T-helper 2 cell treated with Interferon-gamma antibody and Interleukin-4, amounts not matched to agents 5 μg/mL and 100 μg/mL, for 36 hours (primary cell): ENCODE measurements around the gene PLA2R1.

Experiments used
- DNase-seq: peaks from one replicate; pipeline ENCODE4 v3.0.0; 2021; ENCODE audit warnings: low spot score
- H3K27ac Mint-ChIP-seq: one replicate; pipeline ENCODE4 v1.8.0; 2021; ENCODE audit warnings: mild to moderate bottlenecking, mixed read lengths
- H3K27me3 Mint-ChIP-seq: one replicate; pipeline ENCODE4 v1.8.0; 2021; ENCODE audit warnings: low read depth, mixed read lengths
- H3K36me3 Mint-ChIP-seq: one replicate; pipeline ENCODE4 v1.8.0; 2021; ENCODE audit warnings: low read depth, mixed read lengths
- H3K4me1 Mint-ChIP-seq: one replicate; pipeline ENCODE4 v1.8.0; 2021; ENCODE audit warnings: low read depth, mixed read lengths
- H3K4me3 Mint-ChIP-seq: one replicate; pipeline ENCODE4 v1.8.0; 2022; ENCODE audit warnings: mild to moderate bottlenecking, moderate library complexity, mixed read lengths
- H3K9me3 Mint-ChIP-seq: one replicate; pipeline ENCODE4 v1.8.0; 2021; ENCODE audit warnings: mixed read lengths

The PLA2R1 gene

DNA sequence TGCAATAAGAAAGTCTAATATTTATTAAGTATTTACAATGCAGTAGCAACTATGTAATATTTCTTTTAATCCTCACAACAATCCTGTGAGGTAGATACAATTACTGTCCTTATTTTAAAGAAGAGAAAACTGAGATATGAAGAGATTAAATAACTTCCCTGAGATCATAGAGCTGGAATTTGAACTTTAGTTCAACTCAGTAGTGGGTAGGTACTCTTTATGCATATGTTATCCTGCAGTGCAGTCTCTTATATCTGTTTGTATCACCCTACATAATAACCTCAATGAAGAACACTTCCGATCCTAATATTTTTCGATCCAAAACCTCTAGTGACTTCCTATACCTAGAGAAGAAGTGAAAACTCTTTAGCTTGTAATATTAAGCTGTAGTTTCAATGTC lies 64.2 kb downstream of the PLA2R1 start:
- no peaks in the 10 kb centered on the region for H3K4me1 Mint-ChIP-seq
- DNase-seq: no peak
- no peaks in the 10 kb centered on the region for H3K9me3 Mint-ChIP-seq
- no peak overlapping the region for H3K4me3 Mint-ChIP-seq
- peaks cover 20% of the 10 kb centered on the region for H3K27me3 Mint-ChIP-seq
- no peak overlapping the region for H3K27ac Mint-ChIP-seq
- no peaks in the 10 kb centered on the region for H3K36me3 Mint-ChIP-seq

DNA sequence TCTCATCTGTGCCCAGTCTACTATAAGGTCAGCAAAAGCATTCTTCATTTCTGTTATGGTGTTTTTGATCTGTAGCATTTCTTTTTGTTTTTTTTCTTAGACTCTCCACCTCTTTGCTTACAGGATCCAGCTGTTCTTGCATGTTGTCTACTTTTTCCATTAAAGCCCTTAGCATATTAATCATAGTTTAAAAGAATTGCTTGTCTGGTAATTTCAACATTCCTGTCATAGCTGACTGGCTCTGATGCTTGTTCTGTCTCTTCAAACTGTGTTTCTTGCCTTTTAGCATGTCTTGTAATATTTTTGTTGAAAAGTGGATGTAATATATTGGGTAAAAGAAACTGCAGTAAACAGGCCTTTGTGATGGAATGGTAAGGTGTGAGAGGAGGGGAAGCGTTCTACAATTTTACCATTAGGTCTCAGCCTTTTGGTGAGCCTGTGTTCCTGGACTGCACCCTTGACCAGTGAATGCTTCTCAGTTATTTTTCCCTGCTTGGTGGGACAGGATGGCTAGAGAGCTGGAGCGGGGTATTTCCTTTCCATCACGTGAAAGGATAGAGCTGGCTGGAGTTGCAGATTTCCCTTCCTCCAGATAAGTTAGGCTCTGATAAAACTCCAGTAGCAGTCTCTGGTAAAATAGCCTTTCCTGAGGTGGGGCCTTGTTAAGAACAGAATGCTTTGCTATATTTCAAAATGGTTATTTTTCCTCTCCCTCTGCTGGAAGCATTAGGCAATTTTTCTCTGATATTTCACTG lies 65.4 kb downstream of the PLA2R1 start:
- no peaks in the 10 kb centered on the region for H3K4me1 Mint-ChIP-seq

GRCh38 chr2:159995038-159995437 lies 67.4 kb downstream of the PLA2R1 start:
- Mint-ChIP-seq H3K27me3 (peaks cover 16% of the 10 kb centered on the region), H3K27ac (no peak overlapping the region), H3K4me1 (no peaks in the 10 kb centered on the region), H3K4me3 (no peak overlapping the region), H3K36me3 (no peaks in the 10 kb centered on the region), H3K9me3 (no peaks in the 10 kb centered on the region)
- DNase-seq: no peak

More for the DNA sequence above, 65.4 kb downstream of the PLA2R1 start:
- no peaks in the 10 kb centered on the region for H3K36me3 Mint-ChIP-seq
- no peak overlapping the region for H3K4me3 Mint-ChIP-seq
- no peak for DNase-seq
- H3K27me3 Mint-ChIP-seq: peaks cover 17% of the 10 kb centered on the region
- no peak overlapping the region for H3K27ac Mint-ChIP-seq
- H3K9me3 Mint-ChIP-seq: no peaks in the 10 kb centered on the region

DNA sequence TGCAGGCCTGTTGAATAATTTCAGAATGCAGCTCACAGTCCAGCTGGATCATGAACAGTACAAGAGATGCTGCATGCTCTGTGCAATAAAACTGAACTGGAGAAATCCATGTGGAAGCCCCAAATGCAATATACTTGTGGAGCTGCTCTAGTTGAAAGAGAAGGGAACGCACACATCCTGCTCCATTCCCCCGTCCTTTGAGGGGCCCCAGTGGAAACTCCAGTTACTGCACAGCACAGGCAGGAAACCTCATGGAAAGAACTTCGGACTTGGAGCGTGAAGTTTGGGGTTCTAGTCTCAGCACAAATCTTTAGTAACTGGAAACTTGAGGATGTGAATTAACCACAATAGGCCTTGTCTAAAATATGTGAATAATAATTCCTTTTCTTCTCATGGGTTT lies 73.2 kb downstream of the PLA2R1 start:
- Mint-ChIP-seq H3K4me3 (no peak overlapping the region), H3K27me3 (peaks cover 8% of the 10 kb centered on the region), H3K9me3 (no peaks in the 10 kb centered on the region), H3K4me1 (no peaks in the 10 kb centered on the region), H3K27ac (no peak overlapping the region), H3K36me3 (no peaks in the 10 kb centered on the region)
- DNase-seq: no peak

DNA sequence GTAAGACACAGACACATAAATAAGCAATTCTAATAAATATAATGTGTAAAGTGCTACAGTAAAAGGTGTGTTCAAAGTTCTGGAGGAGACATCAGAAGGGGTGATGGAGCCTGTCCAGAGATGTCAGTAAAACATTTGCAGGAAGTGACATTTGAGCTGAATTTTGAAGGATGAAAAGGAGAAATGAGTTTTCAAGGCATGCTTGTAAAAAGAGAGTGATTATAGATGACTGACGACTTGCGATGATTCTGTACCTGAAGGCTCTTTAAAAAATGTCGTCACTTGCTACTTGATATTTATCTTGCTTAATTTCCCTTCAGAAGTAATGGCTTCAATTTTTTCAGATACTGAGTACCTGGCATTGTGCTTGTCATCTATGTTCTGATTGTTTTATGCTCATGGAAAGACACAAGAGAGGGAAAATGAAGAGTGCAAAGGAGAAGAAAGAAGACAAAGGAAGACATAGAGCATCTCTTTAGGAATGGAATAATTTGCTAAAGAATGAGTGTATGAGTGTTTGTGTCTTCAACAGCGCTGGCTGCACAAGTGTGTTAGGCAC lies 73.9 kb downstream of the PLA2R1 start:
- no peak for DNase-seq
- no peak overlapping the region for H3K4me3 Mint-ChIP-seq
- H3K9me3 Mint-ChIP-seq: no peaks in the 10 kb centered on the region
- H3K27me3 Mint-ChIP-seq: peaks cover 6% of the 10 kb centered on the region
- no peaks in the 10 kb centered on the region for H3K36me3 Mint-ChIP-seq
- H3K27ac Mint-ChIP-seq: no peak overlapping the region
- H3K4me1 Mint-ChIP-seq: no peaks in the 10 kb centered on the region

DNA sequence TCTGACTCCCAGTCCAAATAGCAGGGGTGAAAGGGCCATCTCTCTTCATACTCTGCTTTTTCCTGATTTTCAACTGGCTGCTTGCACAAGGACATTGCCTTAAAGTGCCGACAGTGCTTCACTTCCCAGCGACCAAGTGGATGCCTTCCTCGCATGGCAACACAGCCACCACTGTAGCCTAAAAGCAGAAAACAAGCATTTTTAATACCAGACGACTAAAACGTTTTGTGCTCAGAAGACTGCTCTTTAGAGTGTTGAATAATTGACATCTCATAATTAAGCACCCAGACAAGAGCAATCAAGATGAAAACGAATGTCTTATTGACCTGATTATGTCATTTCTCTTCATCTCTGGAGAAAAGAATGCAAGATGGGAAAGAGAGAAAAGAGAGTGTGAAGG lies 75.2 kb downstream of the PLA2R1 start:
- no peak for DNase-seq
- H3K36me3 Mint-ChIP-seq: no peaks in the 10 kb centered on the region
- peaks cover 11% of the 10 kb centered on the region for H3K27me3 Mint-ChIP-seq
- H3K4me3 Mint-ChIP-seq: no peak overlapping the region
- no peak overlapping the region for H3K27ac Mint-ChIP-seq
- H3K9me3 Mint-ChIP-seq: no peaks in the 10 kb centered on the region
- H3K4me1 Mint-ChIP-seq: no peaks in the 10 kb centered on the region

- Mint-ChIP-seq H3K4me1 (no peaks in the 10 kb centered on the region), H3K27ac (no peak overlapping the region), H3K27me3 (peaks cover 11% of the 10 kb centered on the region)
Observed at GRCh38 chr2:159985656-159986055, 76.8 kb downstream of the PLA2R1 start.

DNA sequence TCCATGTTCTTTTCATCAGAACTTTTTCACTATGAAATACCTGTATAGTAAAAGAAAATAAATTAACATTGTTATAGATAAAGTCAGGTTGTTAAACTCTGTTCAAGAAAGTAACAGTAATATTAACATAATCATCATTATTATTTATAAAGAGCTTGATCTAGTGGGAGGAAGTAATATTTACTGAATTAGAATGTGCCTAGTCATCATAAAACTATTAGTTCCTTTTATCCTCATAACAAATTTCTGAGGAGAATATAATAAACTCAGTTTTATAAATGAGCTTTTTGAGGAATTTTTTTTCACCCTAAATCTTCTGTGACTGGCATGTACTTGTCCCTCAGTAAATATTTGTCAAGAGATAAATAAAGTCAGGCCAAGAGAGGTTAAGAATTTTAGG lies 78.4 kb downstream of the PLA2R1 start:
- peaks cover 14% of the 10 kb centered on the region for H3K27me3 Mint-ChIP-seq
- H3K9me3 Mint-ChIP-seq: no peaks in the 10 kb centered on the region
- H3K27ac Mint-ChIP-seq: no peak overlapping the region
- no peaks in the 10 kb centered on the region for H3K36me3 Mint-ChIP-seq
- H3K4me1 Mint-ChIP-seq: no peaks in the 10 kb centered on the region
- DNase-seq: no peak
- H3K4me3 Mint-ChIP-seq: no peak overlapping the region

More at GRCh38 chr2:159985656-159986055, 76.8 kb downstream of the PLA2R1 start:
- no peak for DNase-seq
- H3K4me3 Mint-ChIP-seq: no peak overlapping the region
- H3K9me3 Mint-ChIP-seq: no peaks in the 10 kb centered on the region
- no peaks in the 10 kb centered on the region for H3K36me3 Mint-ChIP-seq

- Mint-ChIP-seq H3K4me1 (no peaks in the 10 kb centered on the region), H3K27me3 (peaks cover 19% of the 10 kb centered on the region), H3K4me3 (no peak overlapping the region), H3K9me3 (no peaks in the 10 kb centered on the region), H3K36me3 (no peaks in the 10 kb centered on the region), H3K27ac (no peak overlapping the region)
- no peak for DNase-seq
Observed at GRCh38 chr2:159982842-159983785, 79.3 kb downstream of the PLA2R1 start.

DNA sequence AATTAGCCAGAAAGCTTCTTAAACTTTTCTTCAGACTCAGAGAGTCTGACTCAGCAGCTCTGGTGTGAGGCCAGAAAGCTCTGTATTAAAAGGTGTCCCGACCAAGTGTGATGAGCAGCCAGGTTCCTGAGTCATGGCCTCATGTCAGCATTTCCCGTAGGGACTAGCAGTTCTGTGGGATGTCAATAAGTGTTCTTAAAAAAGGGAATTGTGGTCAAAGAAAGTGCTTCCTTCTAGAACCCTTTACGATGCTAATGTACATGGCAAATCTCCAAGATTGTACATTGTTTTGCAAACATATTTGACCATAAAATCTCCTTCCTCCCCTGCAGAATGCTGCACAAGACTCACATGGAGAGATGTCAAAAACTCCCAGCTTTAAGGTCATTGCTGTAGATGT lies 80.1 kb downstream of the PLA2R1 start:
- peaks cover 23% of the 10 kb centered on the region for H3K27me3 Mint-ChIP-seq
- H3K9me3 Mint-ChIP-seq: no peaks in the 10 kb centered on the region
- no peak for DNase-seq
- H3K36me3 Mint-ChIP-seq: no peaks in the 10 kb centered on the region
- no peak overlapping the region for H3K4me3 Mint-ChIP-seq
- H3K27ac Mint-ChIP-seq: no peak overlapping the region
- H3K4me1 Mint-ChIP-seq: no peaks in the 10 kb centered on the region

GRCh38 chr2:159976527-159977160 lies 85.8 kb downstream of the PLA2R1 start:
- H3K27me3 Mint-ChIP-seq: peaks cover 25% of the 10 kb centered on the region
- H3K27ac Mint-ChIP-seq: no peak overlapping the region
- no peaks in the 10 kb centered on the region for H3K4me1 Mint-ChIP-seq
- H3K4me3 Mint-ChIP-seq: no peak overlapping the region
- no peak for DNase-seq
- H3K9me3 Mint-ChIP-seq: no peaks in the 10 kb centered on the region
- H3K36me3 Mint-ChIP-seq: no peaks in the 10 kb centered on the region

DNA sequence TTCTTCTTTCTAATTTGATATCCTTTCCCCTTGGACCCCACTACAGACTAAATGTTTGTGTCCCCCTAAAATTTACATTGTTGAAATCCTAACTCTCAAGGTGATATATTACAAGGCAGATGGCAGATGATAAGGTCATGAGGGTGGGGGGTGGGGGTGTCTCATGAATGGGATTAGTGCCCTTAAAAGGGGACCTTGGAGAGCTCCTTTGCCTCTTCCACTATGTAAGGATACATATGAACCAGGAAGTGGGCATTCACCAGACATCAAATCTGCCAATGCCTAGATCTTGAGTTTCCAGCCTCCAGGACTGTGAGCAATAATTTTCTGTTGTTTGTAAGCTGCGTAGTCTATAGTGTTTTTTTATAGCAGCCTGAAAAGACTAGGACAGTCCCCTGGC lies 89.1 kb downstream of the PLA2R1 start:
- Mint-ChIP-seq H3K4me3 (no peak overlapping the region), H3K4me1 (no peaks in the 10 kb centered on the region), H3K36me3 (no peaks in the 10 kb centered on the region), H3K27ac (no peak overlapping the region), H3K9me3 (no peaks in the 10 kb centered on the region), H3K27me3 (peaks cover 17% of the 10 kb centered on the region)
- no peak for DNase-seq

- no peak for DNase-seq
- peaks cover 8% of the 10 kb centered on the region for H3K27me3 Mint-ChIP-seq
- H3K9me3 Mint-ChIP-seq: no peaks in the 10 kb centered on the region
- no peaks in the 10 kb centered on the region for H3K36me3 Mint-ChIP-seq
- no peaks in the 10 kb centered on the region for H3K4me1 Mint-ChIP-seq
- H3K27ac Mint-ChIP-seq: no peak overlapping the region
- H3K4me3 Mint-ChIP-seq: no peak overlapping the region
Observed at GRCh38 chr2:159971365-159972152, 90.9 kb downstream of the PLA2R1 start.
